ENCODE measurements around the gene NTRK3.
"Not testable (repeated sequence)": the region's sequence is repeated elsewhere in the genome, so short reads cannot be mapped to it uniquely, and the experiment has no call there.

The NTRK3 gene

GRCh38 chr15:88071141-88071540, 185.4 kb downstream of the NTRK3 start:
- no peak for DNase-seq

- no peak for DNase-seq
Observed at GRCh38 chr15:88069561-88069960, 187.0 kb downstream of the NTRK3 start.

- no peak for DNase-seq
Observed at GRCh38 chr15:88067331-88067685, 189.2 kb downstream of the NTRK3 start.

- no peak for DNase-seq
Observed at GRCh38 chr15:88066636-88067330, 189.8 kb downstream of the NTRK3 start.

- no peak for DNase-seq
Observed at GRCh38 chr15:88061452-88061851, 195.1 kb downstream of the NTRK3 start.

GRCh38 chr15:88060383-88060782, 196.2 kb downstream of the NTRK3 start:
- DNase-seq: no peak

- no peak for DNase-seq
Observed at GRCh38 chr15:88057836-88058235, 198.7 kb downstream of the NTRK3 start.

- DNase-seq: no peak
Observed at GRCh38 chr15:88049506-88049905, 207.0 kb downstream of the NTRK3 start.

- no peak for DNase-seq
Observed at GRCh38 chr15:88048755-88049154, 207.8 kb downstream of the NTRK3 start.

- DNase-seq: no peak
Observed at GRCh38 chr15:88048237-88048636, 208.3 kb downstream of the NTRK3 start.

GRCh38 chr15:88046576-88047129, 209.9 kb downstream of the NTRK3 start:
- DNase-seq: no peak

- DNase-seq: no peak
Observed at GRCh38 chr15:88043396-88043795, 213.1 kb downstream of the NTRK3 start.

- DNase-seq: peak; percentile 44
Observed at GRCh38 chr15:88042047-88042446, 214.5 kb downstream of the NTRK3 start.

GRCh38 chr15:88040516-88040915, 216.0 kb downstream of the NTRK3 start:
- DNase-seq: no peak

- no peak for DNase-seq
Observed at GRCh38 chr15:88038261-88038660, 218.3 kb downstream of the NTRK3 start.

- no peak for DNase-seq
Observed at GRCh38 chr15:88036154-88036839, 220.2 kb downstream of the NTRK3 start.

GRCh38 chr15:88035381-88035780, 221.2 kb downstream of the NTRK3 start:
- DNase-seq: no peak

- not testable (repeated sequence) for DNase-seq
Observed at GRCh38 chr15:88033421-88033820, 223.1 kb downstream of the NTRK3 start.

- no peak for DNase-seq
Observed at GRCh38 chr15:88032787-88033186, 223.8 kb downstream of the NTRK3 start.

GRCh38 chr15:88031461-88031860, 225.1 kb downstream of the NTRK3 start:
- DNase-seq: no peak

- no peak for DNase-seq
Observed at GRCh38 chr15:88029696-88030095, 226.8 kb downstream of the NTRK3 start.

GRCh38 chr15:88028024-88028423, 228.5 kb downstream of the NTRK3 start:
- no peak for DNase-seq

GRCh38 chr15:88023914-88024313, 232.6 kb downstream of the NTRK3 start:
- no peak for DNase-seq

- peak; percentile 48 for DNase-seq
Observed at GRCh38 chr15:88022716-88023115, 233.8 kb downstream of the NTRK3 start.
